Stimulated activated CD8-positive, alpha-beta memory T cell treated with anti-CD3 and anti-CD28 coated beads, Interleukin-15, amount 100 ng/mL, for 24 hours (primary cell): ENCODE measurements around the gene DOC2B.
"Not testable (repeated sequence)": the region's sequence is repeated elsewhere in the genome, so short reads cannot be mapped to it uniquely, and the experiment has no call there.

Experiments used
- DNase-seq: peaks from one replicate; pipeline ENCODE4 v3.0.0-alpha.2; 2020; ENCODE audit warnings: low read depth

Gene DOC2B

GRCh38 chr17:189444-189843, 8.0 kb upstream of the DOC2B start:
- no peak for DNase-seq

GRCh38 chr17:187130-187529, 5.7 kb upstream of the DOC2B start:
- no peak for DNase-seq

- DNase-seq: no peak
These were observed 4.1 kb upstream of the DOC2B start for GRCh38 chr17:185445-186138.

GRCh38 chr17:183021-183420, 1.6 kb upstream of the DOC2B start:
- DNase-seq: no peak

GRCh38 chr17:182050-182751, 751 bp upstream of the DOC2B start:
- DNase-seq: no peak

GRCh38 chr17:180381-181244, 837 bp downstream of the DOC2B start:
- no peak for DNase-seq

GRCh38 chr17:179781-180380, 1.6 kb downstream of the DOC2B start:
- no peak for DNase-seq

GRCh38 chr17:179066-179432, 2.4 kb downstream of the DOC2B start:
- DNase-seq: no peak

GRCh38 chr17:178292-179065, 3.0 kb downstream of the DOC2B start:
- no peak for DNase-seq

- no peak for DNase-seq
These were observed 3.7 kb downstream of the DOC2B start for GRCh38 chr17:177762-178161.

GRCh38 chr17:177155-177554, 4.3 kb downstream of the DOC2B start:
- DNase-seq: no peak

- no peak for DNase-seq
These were observed 8.1 kb downstream of the DOC2B start for GRCh38 chr17:173166-173911.

GRCh38 chr17:172401-172800, 9.0 kb downstream of the DOC2B start:
- DNase-seq: no peak

GRCh38 chr17:171871-172270, 9.6 kb downstream of the DOC2B start:
- DNase-seq: no peak

- DNase-seq: no peak
These were observed 11.2 kb downstream of the DOC2B start for GRCh38 chr17:170130-170670.

GRCh38 chr17:168614-169013, 12.8 kb downstream of the DOC2B start:
- not testable (repeated sequence) for DNase-seq

- no peak for DNase-seq
These were observed 15.5 kb downstream of the DOC2B start for GRCh38 chr17:165939-166338.

GRCh38 chr17:164303-165235, 16.9 kb downstream of the DOC2B start:
- no peak for DNase-seq

- no peak for DNase-seq
These were observed 17.8 kb downstream of the DOC2B start for GRCh38 chr17:163514-164098.
